Neural progenitor cell (in vitro differentiated cells): ENCODE measurements around the gene MARCHF2. TPM values are rescaled to one million over a fixed set of nuclear protein-coding genes. Genes with fewer than 3 reads are reported as not detected.
A peak's percentile ranks its signal among the peaks of the same experiment; 100 is the strongest.

ENCODE experiments used
- DNase-seq: peaks from one replicate; pipeline ENCODE4 v3.0.0-alpha.2; 2016; ENCODE audit warnings: low spot score
- H2AFZ ChIP-seq: fragments of 200-600 bp; sonication (generic); replicated peaks from 2 replicates; pipeline ENCODE4 v1.6.1; 2016; ENCODE audit warnings: antibody characterized with exemption
- H3F3A ChIP-seq: fragments of 200-600 bp; sonication (generic); 2 replicates; pipeline ENCODE4 v1.6.1; 2016; ENCODE audit warnings: antibody characterized with exemption, low read depth
- H3K27ac ChIP-seq: fragments of 200-600 bp; sonication (generic); 2 replicates; pipeline ENCODE4 v1.5.1; 2016; ENCODE audit warnings: mild to moderate bottlenecking
- H3K27me3 ChIP-seq: fragments of 200-600 bp; sonication (generic); 2 replicates; pipeline ENCODE4 v1.6.1; 2016; ENCODE audit warnings: mild to moderate bottlenecking, moderate library complexity
- H3K36me3 ChIP-seq: fragments of 200-600 bp; sonication (generic); 2 replicates; pipeline ENCODE4 v1.5.1; 2016
- H3K4me1 ChIP-seq: fragments of 200-600 bp; sonication (generic); 2 replicates; pipeline ENCODE4 v1.6.1; 2016; ENCODE audit warnings: mixed run types
- H3K4me2 ChIP-seq: fragments of 200-600 bp; sonication (generic); 2 replicates; pipeline ENCODE4 v1.6.1; 2016
- H3K4me3 ChIP-seq: fragments of 200-600 bp; sonication (generic); 2 replicates; pipeline ENCODE4 v1.5.1; 2016
- H3K79me2 ChIP-seq: fragments of 200-600 bp; sonication (generic); 2 replicates; pipeline ENCODE4 v1.6.1; 2016; ENCODE audit warnings: low read depth
- H3K9ac ChIP-seq: fragments of 200-600 bp; sonication (generic); 2 replicates; pipeline ENCODE4 v1.6.1; 2016
- H3K9me3 ChIP-seq: fragments of 200-600 bp; sonication (generic); 2 replicates; pipeline ENCODE4 v1.5.1; 2016; ENCODE audit warnings: low read depth
- H4K20me1 ChIP-seq: fragments of 200-600 bp; sonication (generic); 2 replicates; pipeline ENCODE4 v1.6.1; 2016; ENCODE audit warnings: low read depth
- H3K27ac Mint-ChIP-seq: 3 replicates; pipeline ENCODE4 v1.8.0; 2021; ENCODE audit warnings: mixed read lengths
- H3K27me3 Mint-ChIP-seq: 2 replicates; pipeline ENCODE4 v1.8.0; 2022; ENCODE audit warnings: low read depth, mild to moderate bottlenecking, inconsistent platforms, moderate library complexity, mixed read lengths; ENCODE audit not compliant: insufficient read depth
- H3K36me3 Mint-ChIP-seq: 3 replicates; pipeline ENCODE4 v1.8.0; 2021; ENCODE audit warnings: mixed read lengths
- H3K4me1 Mint-ChIP-seq: 3 replicates; pipeline ENCODE4 v1.8.0; 2021; ENCODE audit warnings: mixed read lengths
- H3K4me3 Mint-ChIP-seq: 3 replicates; pipeline ENCODE4 v1.8.0; 2021; ENCODE audit warnings: mild to moderate bottlenecking, moderate library complexity, mixed read lengths
- H3K9me3 Mint-ChIP-seq: 3 replicates; pipeline ENCODE4 v1.8.0; 2020; ENCODE audit warnings: mixed read lengths
- EZH2 ChIP-seq: fragments of 200-600 bp; sonication (generic); IDR thresholded peaks from 2 replicates; pipeline ENCODE4 v1.6.1; 2017; ENCODE audit warnings: antibody characterized with exemption, mild to moderate bottlenecking, moderate library complexity
- EZH2phosphoT487 ChIP-seq: fragments of 200-600 bp; sonication (generic); IDR thresholded peaks from 2 replicates; pipeline ENCODE4 v1.6.1; 2017; ENCODE audit warnings: antibody characterized with exemption
- total RNA-seq: library from RNA; depleted of rRNA; stranded (reverse); fragments of >200 nt; gene quantifications from 2 replicates; pipeline ENCODE4 v1.2.3, GENCODE V29; 2015; ENCODE audit warnings: low replicate concordance
- TF ChIP-seq, protein P1 (sequence below): fragments of 200-600 bp; sonication (generic); IDR thresholded peaks from 2 replicates; pipeline ENCODE4 v1.5.1; 2017; ENCODE audit warnings: antibody characterized with exemption, mild to moderate bottlenecking

The MARCHF2 gene
- total RNA-seq, 1 donor from 2014 or later = 27.0 TPM

DNA sequence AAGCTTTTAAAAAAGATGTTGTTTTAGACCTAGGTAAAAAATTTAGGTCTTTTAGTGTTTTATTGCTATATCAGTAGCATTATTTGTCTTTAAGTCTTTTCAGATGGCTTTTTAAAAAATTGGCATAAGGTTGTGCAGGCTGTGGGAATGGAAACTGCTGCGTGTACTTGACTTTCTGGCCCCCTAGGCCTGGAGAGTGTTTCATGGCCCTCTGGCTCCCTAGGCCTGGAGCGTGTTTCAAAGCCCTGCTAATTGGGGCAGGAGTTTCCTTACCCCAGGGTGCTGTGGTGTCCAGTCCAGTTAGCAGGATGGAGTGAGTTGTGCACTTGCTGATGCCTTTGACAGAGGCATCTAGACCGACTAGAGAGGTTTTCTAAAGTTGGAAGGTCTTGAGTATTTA, 65.5 kb downstream of the MARCHF2 start:
- Histone ChIP-seq H3K4me3 (no peak overlapping the region), H3K27me3 (no peaks in the 10 kb centered on the region), H3F3A (peaks cover 15% of the 10 kb centered on the region), H3K9ac (no peak overlapping the region), H3K27ac (no peak overlapping the region), H3K36me3 (peaks cover 9% of the 10 kb centered on the region), H3K79me2 (peaks cover 100% of the 10 kb centered on the region), H2AFZ (no peak overlapping the region), H3K4me2 (no peak overlapping the region), H4K20me1 (peaks cover 99% of the 10 kb centered on the region), H3K9me3 (no peaks in the 10 kb centered on the region), H3K4me1 (no peaks in the 10 kb centered on the region)
- Mint-ChIP-seq H3K9me3 (no peaks in the 10 kb centered on the region), H3K4me1 (peaks cover 24% of the 10 kb centered on the region), H3K36me3 (peaks cover 48% of the 10 kb centered on the region), H3K27ac (peak overlapping the region; percentile 7), H3K4me3 (no peak overlapping the region), H3K27me3 (peaks cover 2% of the 10 kb centered on the region)
- no peak for DNase-seq
- TF ChIP-seq EZH2phosphoT487 (no peak), EZH2 (no peak)
- TF ChIP-seq, protein P1, sequence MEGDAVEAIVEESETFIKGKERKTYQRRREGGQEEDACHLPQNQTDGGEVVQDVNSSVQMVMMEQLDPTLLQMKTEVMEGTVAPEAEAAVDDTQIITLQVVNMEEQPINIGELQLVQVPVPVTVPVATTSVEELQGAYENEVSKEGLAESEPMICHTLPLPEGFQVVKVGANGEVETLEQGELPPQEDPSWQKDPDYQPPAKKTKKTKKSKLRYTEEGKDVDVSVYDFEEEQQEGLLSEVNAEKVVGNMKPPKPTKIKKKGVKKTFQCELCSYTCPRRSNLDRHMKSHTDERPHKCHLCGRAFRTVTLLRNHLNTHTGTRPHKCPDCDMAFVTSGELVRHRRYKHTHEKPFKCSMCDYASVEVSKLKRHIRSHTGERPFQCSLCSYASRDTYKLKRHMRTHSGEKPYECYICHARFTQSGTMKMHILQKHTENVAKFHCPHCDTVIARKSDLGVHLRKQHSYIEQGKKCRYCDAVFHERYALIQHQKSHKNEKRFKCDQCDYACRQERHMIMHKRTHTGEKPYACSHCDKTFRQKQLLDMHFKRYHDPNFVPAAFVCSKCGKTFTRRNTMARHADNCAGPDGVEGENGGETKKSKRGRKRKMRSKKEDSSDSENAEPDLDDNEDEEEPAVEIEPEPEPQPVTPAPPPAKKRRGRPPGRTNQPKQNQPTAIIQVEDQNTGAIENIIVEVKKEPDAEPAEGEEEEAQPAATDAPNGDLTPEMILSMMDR = no peak

DNA sequence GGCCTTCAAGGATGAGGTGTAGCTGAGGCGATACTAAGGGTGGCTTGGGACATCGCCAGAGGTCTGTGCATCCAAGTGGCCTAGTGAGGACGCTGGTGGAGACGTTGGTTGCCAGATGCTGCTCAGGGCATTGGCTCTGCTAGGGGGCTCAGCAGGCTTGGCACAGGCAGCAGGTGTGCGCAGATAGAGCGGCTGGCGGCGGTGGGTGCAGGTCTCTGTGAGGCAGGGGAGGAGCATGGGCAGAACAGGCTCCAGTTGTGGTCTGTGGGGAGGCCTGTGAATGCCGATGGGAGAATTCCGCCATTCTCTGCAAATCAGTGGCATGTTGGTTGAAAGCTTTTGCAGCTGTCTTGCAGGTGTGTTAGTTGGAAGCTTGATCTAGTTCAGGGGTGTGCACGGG, 68.1 kb downstream of the MARCHF2 start:
- H4K20me1 ChIP-seq = peaks cover 95% of the 10 kb centered on the region

DNA sequence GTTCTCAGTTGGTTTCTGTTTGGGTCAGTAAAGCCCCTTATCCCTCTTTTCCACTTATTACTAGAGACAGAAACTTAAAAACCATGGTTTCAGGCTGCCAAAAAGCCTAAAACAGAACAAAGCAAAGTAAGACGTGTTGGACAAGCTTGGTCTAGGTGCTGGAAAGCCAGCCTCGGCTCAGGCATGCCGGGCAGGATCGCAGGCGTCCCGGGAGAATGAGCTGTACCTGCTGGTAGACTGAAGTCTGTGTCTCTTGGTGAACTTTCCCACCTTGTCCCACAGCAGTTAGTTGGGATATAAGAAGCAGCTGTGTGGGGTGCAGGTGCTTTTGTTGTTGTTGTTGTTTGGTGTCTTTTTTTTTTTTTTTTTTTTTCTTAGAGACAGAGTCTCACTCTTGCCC, 68.5 kb downstream of the MARCHF2 start:
- H3K4me1 Mint-ChIP-seq = peaks cover 18% of the 10 kb centered on the region
- TF ChIP-seq, protein P1 = no peak
- TF ChIP-seq EZH2 = no peak
- peak overlapping the region; percentile 27 for H3K27ac ChIP-seq

More for the DNA sequence above, 68.1 kb downstream of the MARCHF2 start:
- Histone ChIP-seq H2AFZ (no peak overlapping the region), H3K79me2 (peaks cover 96% of the 10 kb centered on the region), H3K4me3 (no peak overlapping the region), H3K9ac (peak overlapping the region; percentile 25), H3K27ac (peak overlapping the region; percentile 58), H3K4me2 (no peak overlapping the region), H3F3A (peaks cover 23% of the 10 kb centered on the region), H3K27me3 (no peaks in the 10 kb centered on the region), H3K4me1 (peaks cover 4% of the 10 kb centered on the region), H3K9me3 (no peaks in the 10 kb centered on the region), H3K36me3 (no peaks in the 10 kb centered on the region)
- no peak for DNase-seq
- Mint-ChIP-seq H3K4me1 (peaks cover 17% of the 10 kb centered on the region), H3K27me3 (peaks cover 3% of the 10 kb centered on the region), H3K4me3 (no peak overlapping the region), H3K36me3 (peaks cover 41% of the 10 kb centered on the region), H3K9me3 (no peaks in the 10 kb centered on the region), H3K27ac (peak overlapping the region; percentile 59)
- TF ChIP-seq, protein P1 = no peak
- TF ChIP-seq EZH2phosphoT487 (no peak), EZH2 (no peak)

More for the DNA sequence above, 68.5 kb downstream of the MARCHF2 start:
- Histone ChIP-seq H3K36me3 (no peaks in the 10 kb centered on the region), H3F3A (peaks cover 27% of the 10 kb centered on the region), H2AFZ (no peak overlapping the region), H3K4me2 (no peak overlapping the region), H3K4me3 (no peak overlapping the region), H3K9ac (no peak overlapping the region), H3K27me3 (no peaks in the 10 kb centered on the region), H3K4me1 (peaks cover 9% of the 10 kb centered on the region), H3K79me2 (peaks cover 92% of the 10 kb centered on the region), H4K20me1 (peaks cover 95% of the 10 kb centered on the region), H3K9me3 (no peaks in the 10 kb centered on the region)
- no peaks in the 10 kb centered on the region for H3K9me3 Mint-ChIP-seq
- no peak for DNase-seq
- no peak overlapping the region for H3K27ac Mint-ChIP-seq
- no peak overlapping the region for H3K4me3 Mint-ChIP-seq
- peaks cover 41% of the 10 kb centered on the region for H3K36me3 Mint-ChIP-seq
- H3K27me3 Mint-ChIP-seq = peaks cover 3% of the 10 kb centered on the region
